A549 treated with Mapracorat at 1 μM for 4 hours (cell line): ENCODE results near the gene AMN. TPM values are rescaled to one million over a fixed set of nuclear protein-coding genes. Genes with fewer than 3 reads are reported as not detected.

Experiments
- total RNA-seq: library from RNA; stranded (reverse); fragments of 200-300 nt; extraction: Qiagen RNA extraction; gene quantifications from 5 replicates; pipeline ENCODE4 v1.2.3, GENCODE V29; 2022

The AMN gene
- total RNA-seq = 0.24 to 0.63 TPM (median 0.39 TPM) in 5 replicates

DNA sequence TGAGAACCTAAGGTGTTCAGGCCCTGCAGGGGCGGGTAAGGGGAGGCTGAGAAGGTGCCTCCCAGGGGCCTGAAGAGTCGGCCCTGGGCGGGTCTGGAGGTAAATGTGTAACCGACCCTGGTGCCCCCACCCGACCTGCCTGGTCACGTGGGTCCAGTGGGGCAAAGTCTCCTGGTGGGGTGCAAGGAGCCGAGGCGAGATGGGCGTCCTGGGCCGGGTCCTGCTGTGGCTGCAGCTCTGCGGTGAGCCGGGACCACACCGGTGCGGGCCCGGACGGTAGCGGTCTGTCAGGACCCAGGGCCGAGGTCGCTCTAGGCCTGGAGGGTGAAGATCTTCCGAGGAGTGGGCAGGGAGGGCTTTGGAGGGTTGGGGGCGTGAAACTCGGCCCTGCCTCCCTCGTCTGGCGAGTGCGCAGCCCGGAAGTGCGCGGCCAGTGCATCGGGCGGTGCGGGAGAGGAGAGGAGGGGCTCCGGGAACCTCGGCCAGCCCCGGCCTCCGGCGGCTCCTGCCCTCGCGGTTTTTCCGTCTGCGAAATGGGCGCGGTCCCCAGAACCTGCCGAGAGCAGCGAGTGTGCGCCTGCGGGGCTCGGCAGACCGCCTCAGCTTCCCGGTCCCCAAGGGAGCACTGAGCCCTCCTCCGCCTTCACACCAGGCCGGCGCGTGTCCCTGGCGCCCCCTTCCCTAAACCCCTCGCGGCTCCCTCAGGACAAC lies at the start of gene AMN:
Gene AMN (plus strand): TSS at position 174 of the 711 bp plus-strand sequence. CDS start 26 bp downstream, at position 200.

Other genes with a start within 250 kb of the AMN start
- 16.1 to 21.7 TPM (median 20.5 TPM) in 5 replicates for gene TRAF3, start 145.2 kb upstream of the AMN start, total RNA-seq
- gene CDC42BPB, start 134.9 kb downstream of the AMN start, total RNA-seq = 68.2 to 86.6 TPM (median 81.1 TPM) in 5 replicates
- gene LBHD2, start 161.5 kb downstream of the AMN start, total RNA-seq = 0.21 to 0.56 TPM (median 0.26 TPM) in 4 of 5 replicates, not detected in the other
- gene EXOC3L4, start 172.1 kb downstream of the AMN start, total RNA-seq = 1.3 to 3.3 TPM (median 1.4 TPM) in 5 replicates
- 262 to 325 TPM (median 308 TPM) in 5 replicates for gene TNFAIP2, start 200.8 kb downstream of the AMN start, total RNA-seq